GM18868 (cell line): ENCODE measurements around the gene DCLK1.
"Not testable (repeated sequence)": the region's sequence is repeated elsewhere in the genome, so short reads cannot be mapped to it uniquely, and the experiment has no call there.

Experiments used
- ATAC-seq: cut with Tn5 transposase; IDR thresholded peaks from one replicate; pipeline ENCODE4 v1.9.1; 2021; ENCODE audit warnings: mild to moderate bottlenecking, moderate library complexity; ENCODE audit not compliant: unreplicated experiment

Gene DCLK1

DNA sequence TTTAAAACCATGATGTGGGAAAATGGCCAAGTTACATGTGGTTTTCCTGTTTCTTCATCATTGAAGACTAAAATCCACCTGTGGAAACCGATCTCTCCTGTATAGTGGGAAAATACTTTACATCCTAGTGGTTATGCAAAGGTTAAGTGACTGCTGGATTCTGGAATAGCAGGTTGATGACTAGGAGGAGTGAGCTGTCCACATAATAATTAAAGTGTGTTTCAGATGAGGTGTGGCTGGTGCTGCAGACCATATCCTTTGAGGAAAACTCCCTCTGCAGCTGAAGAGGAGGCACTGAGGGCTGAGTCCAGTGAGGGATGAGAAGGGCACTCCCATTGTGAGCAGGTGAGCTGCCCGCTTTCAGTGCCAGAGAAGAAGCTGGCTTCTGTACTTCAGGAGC lies 43.2 kb downstream of the DCLK1 start:
- no peak for ATAC-seq

DNA sequence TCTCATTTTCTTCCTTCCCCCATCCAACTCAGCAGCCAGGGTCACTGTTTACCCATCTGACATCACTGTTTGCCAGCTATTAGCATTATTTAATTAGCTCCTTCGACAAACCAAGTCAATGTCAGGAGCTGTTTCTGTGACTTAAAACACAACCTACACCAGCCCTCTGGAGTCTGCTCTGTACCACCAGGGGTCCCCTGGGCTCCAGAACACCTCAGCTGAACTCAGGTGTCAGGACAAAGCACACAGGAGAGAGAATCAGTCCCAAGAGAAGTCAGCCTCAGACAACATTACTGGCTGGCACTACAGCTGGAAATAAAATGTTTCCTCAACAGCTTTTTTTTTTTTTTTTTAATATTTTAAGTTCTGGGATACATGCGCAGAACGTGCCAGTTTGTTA lies 45.1 kb downstream of the DCLK1 start:
- ATAC-seq: no peak

DNA sequence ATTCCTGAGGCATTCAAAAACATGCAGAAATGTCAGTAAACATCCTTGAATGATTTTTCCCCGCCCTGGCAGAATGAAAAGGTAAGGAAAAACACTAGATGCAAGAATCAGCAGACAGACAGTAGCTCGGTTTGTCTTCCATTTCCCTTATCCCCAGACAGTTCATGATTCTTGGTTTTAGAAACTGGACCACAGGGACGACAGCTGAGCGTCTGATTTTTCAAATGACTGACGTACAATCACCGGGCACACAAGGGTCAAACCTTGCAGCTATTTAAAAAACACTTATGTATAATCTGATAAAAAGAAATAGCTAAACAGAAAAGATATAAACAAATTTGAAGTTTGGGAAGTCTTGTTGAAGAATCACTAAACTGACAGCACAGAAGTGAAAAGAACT lies 47.1 kb downstream of the DCLK1 start:
- ATAC-seq: no peak

DNA sequence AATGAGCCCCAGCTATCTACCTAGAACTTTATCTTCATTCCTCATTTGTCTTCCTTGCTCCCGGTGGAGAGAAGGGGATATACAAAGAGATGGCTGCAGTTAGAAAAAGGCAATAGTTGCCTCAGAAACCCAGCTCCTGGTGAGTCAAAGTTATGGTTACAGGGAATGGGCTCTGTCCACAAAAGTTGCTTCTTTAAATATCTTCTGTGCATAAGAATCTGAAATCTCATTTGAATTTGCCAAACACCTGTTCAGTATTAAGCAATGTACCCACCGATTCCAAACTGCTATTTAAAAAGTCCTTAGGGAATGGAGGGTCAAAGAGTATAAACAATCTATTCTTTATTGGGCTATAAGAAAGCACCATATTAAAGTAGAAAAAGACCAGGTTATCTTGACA lies 48.4 kb downstream of the DCLK1 start:
- no peak for ATAC-seq

DNA sequence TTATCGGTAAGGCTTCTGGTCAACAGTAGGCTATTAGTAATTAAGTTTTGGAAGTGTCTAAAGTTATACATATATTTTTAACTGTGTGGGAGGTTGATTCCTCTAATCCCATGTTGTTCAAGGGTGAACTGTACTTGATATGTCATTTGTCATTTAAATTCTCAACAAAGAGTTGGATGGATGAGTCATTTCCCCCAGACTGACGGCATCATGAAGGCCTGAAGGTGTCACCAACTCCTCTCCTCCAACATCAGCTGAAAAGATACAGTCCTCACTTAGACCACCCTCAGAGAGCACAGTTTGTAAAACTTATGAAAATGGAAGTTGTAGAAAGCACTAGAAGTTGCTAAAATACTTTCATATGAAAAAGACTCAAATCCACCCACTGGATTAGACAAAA lies 48.8 kb downstream of the DCLK1 start:
- ATAC-seq: no peak

DNA sequence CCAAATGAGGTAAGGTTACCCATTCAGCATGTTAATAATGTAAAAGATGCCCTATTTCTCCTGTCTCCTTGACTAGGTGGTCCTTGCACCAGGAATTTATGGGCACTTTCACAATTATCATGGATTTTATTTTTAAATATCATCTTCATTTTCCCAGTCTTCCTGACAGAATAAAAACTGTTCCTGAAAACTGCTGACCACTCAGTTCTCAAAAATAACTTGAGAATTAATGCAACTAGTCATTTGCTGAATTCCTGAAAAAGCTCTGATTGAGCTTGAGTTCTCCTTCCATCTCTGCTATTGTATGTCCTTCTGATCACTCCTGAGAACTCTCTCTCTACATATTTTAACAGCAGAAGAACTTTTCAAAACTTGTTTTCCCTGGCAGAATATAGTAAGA lies 55.0 kb downstream of the DCLK1 start:
- ATAC-seq: no peak

DNA sequence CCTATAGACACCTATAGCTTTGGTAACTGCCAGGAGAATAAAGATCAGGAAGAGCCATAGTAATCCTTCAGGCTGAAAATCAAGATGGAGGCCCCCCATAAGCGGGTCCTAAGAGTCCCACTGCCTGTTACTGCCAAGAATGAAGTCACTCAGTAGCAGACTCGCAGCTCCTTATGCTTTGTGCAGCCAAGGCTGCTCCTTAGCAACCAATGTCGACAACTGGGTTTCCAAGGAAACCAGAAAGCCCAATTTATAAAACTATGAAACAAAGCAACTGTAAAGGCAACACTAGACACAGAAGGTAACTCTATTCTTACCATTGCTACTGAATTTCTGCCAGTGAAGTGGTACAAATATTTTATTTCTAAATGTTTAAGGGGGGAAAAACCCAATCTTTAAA lies 56.5 kb downstream of the DCLK1 start:
- ATAC-seq: no peak

DNA sequence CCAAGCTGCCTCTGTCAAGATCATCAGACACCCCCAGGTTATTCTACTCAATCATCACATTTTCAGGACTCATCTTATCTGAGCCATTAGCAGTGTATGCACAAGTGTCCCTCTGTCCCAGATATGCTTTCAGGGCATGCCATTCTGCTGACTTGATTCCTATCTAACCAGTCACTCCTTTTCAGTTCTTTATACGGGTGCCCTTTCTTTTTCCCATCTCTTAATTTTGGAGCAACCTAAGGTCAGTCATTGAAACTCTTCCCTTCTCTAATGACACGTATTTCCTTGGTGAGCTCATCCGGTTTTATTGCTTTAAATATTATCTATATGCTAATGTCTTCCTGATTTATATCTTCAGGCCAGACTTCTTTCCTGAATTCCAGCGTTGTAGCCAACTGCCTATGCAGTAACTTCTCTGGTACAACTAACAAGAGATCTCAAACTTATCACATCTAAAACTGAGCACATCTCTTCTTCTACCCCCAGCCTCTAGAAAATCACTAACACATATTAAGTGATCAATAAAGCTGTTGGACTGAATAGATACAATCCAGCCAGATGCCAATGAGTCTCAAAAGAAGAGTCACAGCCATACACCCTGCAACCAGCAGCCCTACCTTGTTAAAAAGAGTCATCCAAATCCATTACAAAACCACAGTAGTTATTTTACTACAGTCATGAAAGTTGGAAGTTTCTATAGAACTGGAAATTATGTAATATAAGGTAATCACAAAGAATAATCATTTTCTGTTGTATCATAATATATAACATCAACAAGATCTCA lies 58.8 kb downstream of the DCLK1 start:
- ATAC-seq: no peak

DNA sequence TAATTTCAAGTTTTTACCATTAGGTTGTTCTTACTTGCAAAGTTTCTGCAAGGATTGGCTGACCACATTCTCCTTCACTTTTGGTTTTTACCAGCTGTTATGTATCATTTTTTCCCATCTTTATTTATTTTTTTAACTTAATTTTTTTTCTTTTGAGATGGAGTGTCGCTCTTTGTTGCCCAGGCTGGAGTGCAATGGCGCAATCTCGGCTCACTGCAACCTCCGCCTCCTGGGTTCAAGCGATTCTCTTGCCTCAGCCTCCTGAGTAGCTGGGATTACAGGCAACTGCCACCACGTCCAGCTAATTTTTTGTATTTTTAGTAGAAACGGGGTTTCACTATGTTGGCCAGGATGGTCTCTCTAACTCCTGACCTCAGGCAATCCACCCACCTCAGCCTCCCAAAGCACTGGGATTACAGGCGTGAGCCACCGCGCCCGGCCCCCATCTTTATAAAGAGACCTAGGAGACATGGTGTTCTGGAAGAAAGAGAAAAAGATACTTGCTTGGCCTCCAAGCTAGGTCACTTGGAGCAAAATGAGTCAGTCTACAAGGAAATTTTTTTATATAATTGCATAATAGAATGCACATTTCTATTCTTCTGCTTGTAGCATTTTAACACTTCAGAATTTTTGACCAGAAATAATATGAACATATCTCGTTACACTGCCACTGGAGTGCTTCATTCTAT lies 60.5 kb downstream of the DCLK1 start:
- ATAC-seq: not testable (repeated sequence)

DNA sequence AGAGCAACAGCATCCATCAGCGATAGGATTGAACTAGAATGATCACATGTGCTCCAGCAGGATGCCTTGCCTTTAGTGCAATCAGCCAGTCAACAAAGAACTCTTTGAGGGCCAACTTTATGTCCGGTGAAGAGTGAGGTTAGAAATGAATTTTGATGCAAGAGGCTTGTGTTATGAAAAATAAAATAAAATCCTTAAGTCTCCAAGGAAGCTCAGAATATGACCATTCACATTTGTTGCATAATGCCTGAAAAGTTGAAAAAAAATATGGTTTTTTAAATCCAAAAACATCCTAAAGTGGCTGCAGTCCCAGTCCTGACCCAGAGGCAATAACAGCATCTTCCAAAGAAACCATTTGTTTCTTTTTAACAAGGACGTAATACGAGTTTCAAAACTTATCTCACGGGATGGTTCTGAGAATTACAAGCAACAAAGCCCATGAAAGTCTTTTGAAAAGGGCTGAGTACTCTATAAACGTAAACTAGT lies 61.3 kb downstream of the DCLK1 start:
- no peak for ATAC-seq

DNA sequence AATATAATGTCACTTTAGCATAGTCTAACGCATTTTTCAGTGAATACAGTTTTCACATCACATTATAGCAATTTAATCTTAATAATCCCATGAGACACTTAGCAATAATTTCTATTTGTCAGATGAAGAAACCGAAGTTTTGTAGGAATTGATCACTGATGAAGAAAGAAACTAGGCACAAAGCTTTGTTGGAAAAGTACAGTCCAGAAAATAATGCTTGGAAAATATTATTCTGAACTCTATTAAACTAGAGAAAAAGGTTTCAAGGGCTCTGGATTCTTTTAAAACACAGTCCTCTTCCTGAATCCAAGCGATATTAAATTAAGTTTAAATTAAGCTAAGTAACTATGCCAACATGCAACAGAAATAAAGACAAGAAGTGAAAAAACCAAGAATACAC lies 62.2 kb downstream of the DCLK1 start:
- ATAC-seq: no peak

DNA sequence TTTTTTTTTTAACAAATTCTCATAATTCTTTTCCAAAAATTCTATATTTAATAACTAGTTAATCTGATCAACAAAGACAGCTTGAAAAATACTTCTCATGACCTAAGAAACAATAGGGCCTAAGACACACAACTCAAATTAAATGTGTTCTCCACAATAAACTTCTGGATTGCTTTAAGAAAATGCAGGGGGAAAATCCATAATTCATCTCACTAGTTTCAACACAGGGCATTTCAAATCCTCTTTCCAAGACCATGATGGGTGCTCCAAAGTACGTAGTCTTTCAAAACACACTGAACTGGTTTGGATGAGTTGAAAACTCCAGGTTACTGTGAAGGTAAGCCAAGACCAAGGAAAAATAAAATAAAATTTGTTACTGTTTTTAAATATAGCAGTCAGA lies 62.6 kb downstream of the DCLK1 start:
- no peak for ATAC-seq

DNA sequence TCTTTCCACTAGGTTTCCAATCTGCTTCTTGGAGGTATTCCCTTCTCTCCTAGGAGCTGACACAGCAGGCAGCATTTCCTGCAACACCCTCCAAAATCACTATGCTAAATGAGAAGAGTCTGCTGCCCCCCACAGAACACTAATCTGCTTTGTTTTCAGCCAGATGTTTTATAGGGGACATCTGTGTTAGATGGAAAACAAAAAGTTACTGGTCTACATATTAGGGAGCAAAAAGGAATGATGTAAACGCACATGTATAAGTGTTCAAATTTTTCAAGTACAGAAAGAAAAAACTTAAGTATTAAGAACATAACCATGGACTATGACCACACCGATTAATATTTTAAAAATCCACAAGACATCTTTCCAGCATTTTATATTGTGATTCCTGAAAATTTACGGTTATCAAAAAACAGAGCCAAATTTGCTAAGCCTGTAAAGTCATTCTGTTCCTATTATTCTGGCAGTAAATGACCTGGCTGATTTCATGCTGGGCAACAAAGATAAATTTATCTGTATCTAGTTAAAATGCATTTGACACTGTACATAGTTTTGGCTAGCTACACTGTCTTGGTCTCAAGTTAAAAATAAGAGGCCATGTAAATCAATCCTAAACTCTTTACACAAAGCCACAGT lies 63.3 kb downstream of the DCLK1 start:
- no peak for ATAC-seq

DNA sequence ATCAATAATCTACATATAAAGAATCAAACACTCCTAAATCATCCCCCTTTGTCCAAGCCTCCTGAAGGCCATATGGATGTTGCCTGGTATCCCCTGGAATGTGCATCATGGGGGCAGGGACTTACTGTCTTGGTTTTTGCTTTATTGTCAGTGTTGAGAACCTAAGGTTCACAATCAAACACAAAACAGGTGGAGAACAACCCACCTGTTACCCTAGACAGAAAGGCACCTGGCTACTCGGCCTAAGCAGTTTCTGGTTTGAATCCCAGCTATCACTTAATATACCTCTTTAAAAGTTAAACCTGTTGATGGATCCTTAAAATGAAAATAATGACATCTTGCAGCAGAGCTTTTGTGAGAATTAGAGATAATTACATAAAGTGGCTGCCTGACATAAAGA lies 68.9 kb downstream of the DCLK1 start:
- no peak for ATAC-seq

DNA sequence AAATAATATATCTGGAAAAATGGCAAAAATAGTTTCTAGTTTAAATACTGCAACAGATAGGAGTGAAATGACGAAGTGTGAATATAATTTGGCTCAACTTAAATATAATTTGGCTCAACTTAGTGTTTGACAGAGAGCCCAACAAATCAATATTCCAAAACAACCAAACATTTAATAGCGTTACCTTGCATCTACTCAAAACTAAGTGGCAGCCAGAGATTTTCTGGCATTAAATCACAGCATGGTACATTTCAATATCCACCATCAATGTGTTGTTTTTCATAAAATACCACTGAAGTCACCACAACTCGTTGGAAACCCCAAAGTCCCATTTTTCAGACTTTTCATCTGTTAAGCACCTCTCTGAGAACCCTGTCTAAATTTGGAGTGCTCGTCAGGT lies 69.6 kb downstream of the DCLK1 start:
- no peak for ATAC-seq

DNA sequence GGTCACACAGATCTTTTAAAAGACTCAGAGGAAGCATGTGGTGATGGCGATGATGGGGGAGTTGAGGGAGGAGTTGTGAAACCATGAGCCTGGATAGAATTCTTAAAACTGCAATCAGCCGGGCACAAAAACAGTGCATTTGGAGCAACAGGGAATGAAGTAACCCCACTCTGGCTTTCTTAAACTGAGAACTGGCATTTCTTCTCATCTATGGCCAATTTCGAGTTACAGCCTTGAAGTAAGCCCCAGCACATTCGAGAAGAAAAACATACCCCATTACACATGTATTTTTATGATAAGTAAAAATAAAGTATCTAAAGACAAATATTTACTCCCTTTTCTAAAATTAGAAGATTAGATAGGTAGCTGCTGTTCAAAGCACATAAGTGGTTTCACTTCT lies 70.1 kb downstream of the DCLK1 start:
- no peak for ATAC-seq

DNA sequence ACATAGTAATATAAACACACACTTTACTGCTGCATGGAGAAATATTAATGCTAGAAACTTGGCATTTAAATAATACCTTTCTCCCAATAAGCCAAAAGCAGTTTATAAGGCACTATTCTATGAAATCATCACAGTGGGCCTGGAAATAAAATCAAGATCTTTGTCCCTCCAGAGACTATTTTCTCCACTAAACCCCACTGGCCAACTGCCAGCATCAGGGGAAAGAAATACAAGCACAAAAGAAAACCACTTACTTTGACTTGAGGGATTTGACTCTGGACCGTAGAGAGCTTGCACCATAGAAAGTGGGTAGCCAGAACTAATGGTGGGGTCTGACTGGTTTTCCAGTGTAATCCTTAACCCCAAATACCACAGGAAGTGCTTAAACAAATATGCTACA lies 71.9 kb downstream of the DCLK1 start:
- ATAC-seq: no peak

DNA sequence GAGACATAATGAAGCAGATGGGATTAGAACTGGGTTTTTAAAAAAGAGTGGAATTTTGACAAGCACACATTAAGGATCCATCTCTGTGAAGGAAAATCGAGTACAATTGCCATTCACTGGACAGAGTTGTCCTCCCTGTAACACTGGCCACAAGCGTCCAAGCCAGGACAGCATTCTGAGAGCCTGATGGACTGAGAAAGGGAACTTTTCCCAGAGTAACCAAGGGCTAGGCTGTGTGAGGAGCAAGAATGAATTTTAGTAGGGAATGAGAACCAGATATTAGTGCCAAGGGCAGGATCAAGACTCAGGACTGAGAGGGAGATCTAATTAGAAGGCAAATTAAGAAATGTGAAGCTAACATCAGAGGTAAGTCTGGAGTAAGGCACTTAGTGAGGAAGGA lies 73.1 kb downstream of the DCLK1 start:
- ATAC-seq: no peak

DNA sequence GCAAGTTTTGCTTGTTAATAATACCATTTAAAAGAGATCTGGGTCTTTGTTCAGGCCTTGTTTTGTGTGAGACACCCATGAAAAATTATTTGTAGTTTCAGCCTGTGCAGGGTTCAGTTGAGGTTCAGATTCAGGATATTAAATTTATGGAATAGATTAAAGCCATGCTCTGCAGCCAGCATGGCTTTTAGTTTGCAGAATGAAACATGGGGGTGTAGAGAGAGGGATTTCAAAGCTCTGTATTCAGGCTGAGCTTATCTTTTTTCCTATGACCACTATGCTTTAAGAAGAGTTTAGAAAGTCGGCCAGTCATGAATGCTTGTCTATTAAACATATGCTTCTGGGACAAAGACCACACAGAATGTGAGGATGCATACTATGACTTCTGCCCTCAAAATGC lies 73.6 kb downstream of the DCLK1 start:
- no peak for ATAC-seq

DNA sequence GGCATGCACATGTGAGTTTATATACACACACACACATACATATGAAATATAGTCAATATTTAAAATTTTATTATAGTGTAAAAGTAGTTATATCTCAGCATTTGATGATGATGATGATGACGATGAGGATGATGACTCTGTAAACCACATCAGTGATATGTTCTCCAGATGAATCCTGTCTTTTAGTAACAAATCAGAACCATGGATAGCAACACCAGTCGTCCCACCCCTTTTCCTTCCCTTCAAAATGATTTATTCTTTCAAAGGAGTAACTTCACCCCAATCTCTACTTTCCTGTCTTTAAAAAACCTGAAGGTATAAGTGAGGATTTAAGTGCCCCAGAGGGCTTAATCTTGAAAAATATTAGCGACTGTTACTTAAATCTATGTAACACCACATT lies 74.1 kb downstream of the DCLK1 start:
- ATAC-seq: no peak

DNA sequence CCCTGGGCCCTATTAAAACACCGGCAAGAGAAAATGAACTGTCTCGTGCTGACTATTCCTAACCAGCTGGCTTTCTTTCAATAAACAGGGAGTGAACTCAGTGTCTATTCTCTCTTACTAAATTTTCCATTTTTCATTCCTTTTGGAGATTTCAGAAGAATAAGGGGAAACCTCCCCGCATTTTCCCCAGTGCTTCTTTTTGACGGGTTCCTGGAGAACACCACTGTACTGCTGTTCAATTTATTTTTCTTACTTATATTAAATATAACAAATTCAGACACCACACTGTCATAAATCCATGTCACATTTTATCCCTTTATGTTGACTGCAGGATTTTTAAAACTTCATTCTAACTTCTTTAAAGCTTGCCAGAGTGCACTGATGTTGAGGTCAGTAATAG lies 75.8 kb downstream of the DCLK1 start:
- no peak for ATAC-seq

DNA sequence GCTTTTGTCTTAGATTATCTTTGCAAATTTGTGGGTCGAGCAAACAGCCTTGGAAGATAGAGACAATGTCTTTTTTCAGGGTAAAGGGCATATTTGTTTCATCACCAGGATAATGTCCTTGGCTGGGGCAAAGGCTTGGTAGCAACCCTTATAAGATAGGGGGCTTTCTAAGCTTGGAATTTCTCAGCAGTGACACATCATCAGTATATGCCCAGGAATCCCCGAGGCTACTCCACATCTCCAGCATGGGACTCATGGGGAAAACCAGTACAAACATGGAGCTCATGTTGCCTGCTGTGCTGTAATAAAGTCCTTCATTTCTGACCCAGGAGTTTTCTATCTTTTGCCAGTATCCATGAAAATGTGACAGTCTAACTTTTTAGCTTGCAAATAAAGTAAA lies 77.1 kb downstream of the DCLK1 start:
- no peak for ATAC-seq
